ENCODE measurements around the gene NRDC.

DNA sequence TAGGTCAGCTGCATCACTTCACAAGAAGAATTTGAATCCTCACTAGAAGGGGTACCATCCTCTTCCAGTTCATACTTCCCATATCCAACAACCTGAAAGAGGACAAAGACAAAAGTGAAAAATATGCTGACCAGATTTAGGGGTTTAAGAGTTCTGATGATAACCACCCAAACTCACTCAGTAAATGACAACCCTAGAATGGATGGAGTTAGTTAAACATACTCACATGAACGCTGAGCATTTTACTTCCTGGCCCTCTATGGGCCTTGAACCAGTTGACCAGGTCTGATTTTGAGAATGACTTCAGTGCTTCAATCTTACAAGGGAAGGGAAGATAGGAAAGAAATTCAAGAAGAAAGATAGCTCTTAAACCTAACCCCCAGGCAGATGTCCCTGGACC, 89.2 kb downstream of the NRDC start:
- TF ChIP-seq, protein P1, sequence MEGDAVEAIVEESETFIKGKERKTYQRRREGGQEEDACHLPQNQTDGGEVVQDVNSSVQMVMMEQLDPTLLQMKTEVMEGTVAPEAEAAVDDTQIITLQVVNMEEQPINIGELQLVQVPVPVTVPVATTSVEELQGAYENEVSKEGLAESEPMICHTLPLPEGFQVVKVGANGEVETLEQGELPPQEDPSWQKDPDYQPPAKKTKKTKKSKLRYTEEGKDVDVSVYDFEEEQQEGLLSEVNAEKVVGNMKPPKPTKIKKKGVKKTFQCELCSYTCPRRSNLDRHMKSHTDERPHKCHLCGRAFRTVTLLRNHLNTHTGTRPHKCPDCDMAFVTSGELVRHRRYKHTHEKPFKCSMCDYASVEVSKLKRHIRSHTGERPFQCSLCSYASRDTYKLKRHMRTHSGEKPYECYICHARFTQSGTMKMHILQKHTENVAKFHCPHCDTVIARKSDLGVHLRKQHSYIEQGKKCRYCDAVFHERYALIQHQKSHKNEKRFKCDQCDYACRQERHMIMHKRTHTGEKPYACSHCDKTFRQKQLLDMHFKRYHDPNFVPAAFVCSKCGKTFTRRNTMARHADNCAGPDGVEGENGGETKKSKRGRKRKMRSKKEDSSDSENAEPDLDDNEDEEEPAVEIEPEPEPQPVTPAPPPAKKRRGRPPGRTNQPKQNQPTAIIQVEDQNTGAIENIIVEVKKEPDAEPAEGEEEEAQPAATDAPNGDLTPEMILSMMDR (IDR thresholded peaks at IDR 0.05), result no peak
- no peak for TF ChIP-seq POLR2A (IDR thresholded peaks at IDR 0.05)

Data from tibial nerve (tissue), 3 donors.